ENCODE data around the gene CACHD1. TPM values are rescaled to one million over a fixed set of nuclear protein-coding genes. Genes with fewer than 3 reads are reported as not detected.
A peak's percentile ranks its signal among the peaks of the same experiment; 100 is the strongest.

The CACHD1 gene
- total RNA-seq, 4 donors from 2014 or later: 1.6 to 3.2 (median 2.2) TPM; not detected in 1

- intact Hi-C loops (cut with DNase I; ENCODE audit: low total_unique reads) (loop anchor here (10.0 kb wide), 1 partner anchor 70 kb away; no protein-coding TSS in a partner anchor), in situ Hi-C loops (cut with MboI; ENCODE audit: low pct_ligation_motif_present in 1 of 4, low pct_unique_long_range_greater_than_20kb in 1 of 4, low sequenced_read_pairs in 3 of 4) (loop anchor here in 2 of 4 donors (25.0 kb wide), 1 partner anchor 187 kb away; no protein-coding TSS in a partner anchor)
- WGBS, 2 donors (ENCODE audit: low coverage in 1 of 2): 7 to 37% methylated on average over 1 to 2 of the region's 2 CpGs
- no peaks in the 10 kb centered on the region for H3K36me3 ChIP-seq
- H3K4me3 ChIP-seq: no peak overlapping the region
- peak; percentile 68 for DNase-seq
- peaks cover 35% of the 10 kb centered on the region for H3K27me3 ChIP-seq
- no peak overlapping the region for H3K27ac ChIP-seq
- TF ChIP-seq POLR2A (IDR thresholded peaks at IDR 0.05) (no peak), POLR2AphosphoS5 (IDR thresholded peaks at IDR 0.05) (no peak)
- H3K4me1 ChIP-seq: peaks cover 4 to 44% (median 24%) of the 10 kb centered on the region in 4 donors
- no peaks in the 10 kb centered on the region for H3K9me3 ChIP-seq
These were observed 4.9 kb downstream of the CACHD1 start for GRCh38 chr1:64474665-64475439.

- in situ Hi-C loops (cut with MboI; ENCODE audit: low pct_ligation_motif_present in 1 of 4, low pct_unique_long_range_greater_than_20kb in 1 of 4, low sequenced_read_pairs in 3 of 4) (no loop called here), intact Hi-C loops (cut with DNase I; ENCODE audit: low total_unique reads) (loop anchor here (10.0 kb wide), 1 partner anchor 68 kb away; no protein-coding TSS in a partner anchor)
- no peak overlapping the region for H3K4me3 ChIP-seq
- DNase-seq: no peak
- no peaks in the 10 kb centered on the region for H3K36me3 ChIP-seq
- peak overlapping the region in 2 of 4 donors; percentile 11 to 38 for H3K27ac ChIP-seq
- H3K27me3 ChIP-seq: peaks cover 19% of the 10 kb centered on the region
- no peaks in the 10 kb centered on the region for H3K9me3 ChIP-seq
- peaks cover 4 to 41% (median 15%) of the 10 kb centered on the region in 4 donors for H3K4me1 ChIP-seq
- 67 to 76% methylated on average over 4 of the region's 4 CpGs for WGBS, 2 donors (ENCODE audit: low coverage in 1 of 2)
- TF ChIP-seq POLR2AphosphoS5 (IDR thresholded peaks at IDR 0.05) (peak; percentile 42 to 53 (median 48)), CTCF (IDR thresholded peaks at IDR 0.05) (no peak), EP300 (IDR thresholded peaks at IDR 0.05; ENCODE audit: low read depth) (no peak), POLR2A (IDR thresholded peaks at IDR 0.05) (no peak)
These were observed 6.5 kb downstream of the CACHD1 start for GRCh38 chr1:64476251-64476952.

- Histone ChIP-seq H3K27ac (no peak overlapping the region), H3K4me1 (peaks cover 4 to 56% (median 19%) of the 10 kb centered on the region in 4 donors), H3K36me3 (no peaks in the 10 kb centered on the region), H3K4me3 (no peak overlapping the region), H3K27me3 (no peaks in the 10 kb centered on the region), H3K9me3 (no peaks in the 10 kb centered on the region)
- no peak for TF ChIP-seq EP300 (IDR thresholded peaks at IDR 0.05; ENCODE audit: low read depth)
- no peak for TF ChIP-seq POLR2A (IDR thresholded peaks at IDR 0.05)
- TF ChIP-seq CTCF (IDR thresholded peaks at IDR 0.05): no peak
- no peak for TF ChIP-seq POLR2AphosphoS5 (IDR thresholded peaks at IDR 0.05)
- DNase-seq: no peak
- in situ Hi-C loops (cut with MboI; ENCODE audit: low pct_ligation_motif_present in 1 of 4, low pct_unique_long_range_greater_than_20kb in 1 of 4, low sequenced_read_pairs in 3 of 4) (no loop called here), intact Hi-C loops (cut with DNase I; ENCODE audit: low total_unique reads) (loop anchor here (10.0 kb wide), 1 partner anchor 66 kb away; no protein-coding TSS in a partner anchor)
- 63 to 67% methylated on average over 1 to 3 of the region's 3 CpGs for WGBS, 2 donors (ENCODE audit: low coverage in 1 of 2)
These were observed 8.9 kb downstream of the CACHD1 start for GRCh38 chr1:64478594-64479470.

- intact Hi-C loops (cut with DNase I; ENCODE audit: low total_unique reads): loop anchor here (10.0 kb wide), 1 partner anchor 65 kb away; no protein-coding TSS in a partner anchor
- WGBS, 2 donors (ENCODE audit: low coverage in 1 of 2): 85 to 100% methylated on average over 1 of the region's 1 CpG
- in situ Hi-C loops (cut with MboI; ENCODE audit: low pct_ligation_motif_present in 1 of 4, low pct_unique_long_range_greater_than_20kb in 1 of 4, low sequenced_read_pairs in 3 of 4): no loop called here
These were observed 9.9 kb downstream of the CACHD1 start for GRCh38 chr1:64479874-64480273.

More at GRCh38 chr1:64479874-64480273, 9.9 kb downstream of the CACHD1 start:
- Histone ChIP-seq H3K4me3 (no peak overlapping the region), H3K9me3 (no peaks in the 10 kb centered on the region), H3K27ac (no peak overlapping the region), H3K36me3 (no peaks in the 10 kb centered on the region), H3K27me3 (no peaks in the 10 kb centered on the region), H3K4me1 (peaks cover 0 to 49% (median 15%) of the 10 kb centered on the region in 4 donors)
- TF ChIP-seq CTCF (IDR thresholded peaks at IDR 0.05): no peak
- no peak for TF ChIP-seq POLR2AphosphoS5 (IDR thresholded peaks at IDR 0.05)
- TF ChIP-seq EP300 (IDR thresholded peaks at IDR 0.05; ENCODE audit: low read depth): no peak
- no peak for TF ChIP-seq POLR2A (IDR thresholded peaks at IDR 0.05)
- no peak for DNase-seq
